Heart left ventricle (tissue), 16 donors: Measurements from ENCODE around the gene FBXW4. TPM values are rescaled to one million over a fixed set of nuclear protein-coding genes. Genes with fewer than 3 reads are reported as not detected.

ENCODE experiments used
- ATAC-seq, 4 donors: fragments of 200-7000 bp; cut with Tn5 transposase; one replicate each; pipeline ENCODE4 v1.9.1; 2020 to 2022; ENCODE audit warnings: moderate library complexity in 4 of 4, mild to moderate bottlenecking in 3 of 4, moderate number of reproducible peaks in 1 of 4
- DNase-seq, 5 donors: peaks; one replicate each; pipeline ENCODE4 v3.0.0-alpha.2; 2020
- H3K27ac ChIP-seq, 12 donors: fragments of 200-600 bp; sonication (generic) in 4 of 12; one replicate each; pipeline versions ENCODE4 v1.5.0 to v1.8.0; 2016 to 2022; ENCODE audit warnings: mild to moderate bottlenecking in 2 of 12
- H3K27me3 ChIP-seq, 9 donors: fragments of 200-600 bp; sonication (generic) in 2 of 9; one replicate each; pipeline versions ENCODE4 v1.5.1 to v1.8.0; 2016 to 2022; ENCODE audit warnings: mild to moderate bottlenecking in 3 of 9
- H3K36me3 ChIP-seq, 9 donors: fragments of 200-600 bp; sonication (generic) in 2 of 9; one replicate each; pipeline versions ENCODE4 v1.5.0 to v1.8.0; 2018 to 2022; ENCODE audit warnings: mild to moderate bottlenecking in 2 of 9
- H3K4me1 ChIP-seq, 12 donors: fragments of 200-600 bp; sonication (generic) in 4 of 12; one replicate each; pipeline versions ENCODE4 v1.5.0 to v1.8.0; 2016 to 2022; ENCODE audit warnings: mild to moderate bottlenecking in 3 of 12
- H3K4me3 ChIP-seq, 12 donors: fragments of 200-600 bp; sonication (generic) in 4 of 12; one replicate each; pipeline versions ENCODE4 v1.5.0 to v1.8.0; 2017 to 2022; ENCODE audit warnings: mild to moderate bottlenecking in 9 of 12, moderate library complexity in 4 of 12
- H3K9me3 ChIP-seq, 12 donors: fragments of 200-600 bp; sonication (generic) in 4 of 12; one replicate each; pipeline versions ENCODE4 v1.5.0 to v1.8.0; 2016 to 2022; ENCODE audit warnings: mild to moderate bottlenecking in 1 of 12
- CTCF ChIP-seq, 12 donors: fragments of 200-600 bp; sonication (generic) in 4 of 12; IDR thresholded peaks; one replicate each; pipeline versions ENCODE4 v1.5.0 to v1.8.0; 2018 to 2022; ENCODE audit warnings: antibody characterized with exemption in 12 of 12, mild to moderate bottlenecking in 5 of 12
- POLR2A ChIP-seq, 2 donors: fragments of 450-650 bp; IDR thresholded peaks; one replicate each; pipeline ENCODE4 v1.6.1; 2017; ENCODE audit warnings: antibody characterized with exemption in 2 of 2, mild to moderate bottlenecking in 2 of 2, moderate library complexity in 2 of 2
- WGBS, 4 donors: extraction: QIAGEN DNeasy Blood & Tissue Kit in 2 of 4; methylation state at CpG; one replicate each; pipeline versions ENCODE4 v1.1.5 to v1.1.7; 2013 to 2018; 5-methylcytosine and 5-hydroxymethylcytosine counted together
- intact Hi-C, 10 donors: fragments of 100-400 bp; cut with DNase I; formaldehyde crosslinking; loops; one replicate each; pipeline versions ENCODE4 v1.11.1 to v1.14.2; 2022
- polyA plus RNA-seq, 2 donors: library from polyadenylated mRNA; stranded (reverse); fragments of 200-250 nt; gene quantifications; one replicate each; pipeline ENCODE4 v1.2.3, GENCODE V29; 2013
- total RNA-seq, 9 donors: library from RNA; depleted of rRNA in 2 of 9; stranded (reverse); fragments of >200 nt in 2 of 9; fragmentation: NEBNext Ultra II Directional in 3 of 9; extraction: Animal tissue kit (Norgen Biotek cat#: 25700) in 3 of 9; gene quantifications; one replicate each; pipeline versions ENCODE4 v1.1.0 to v1.2.4, GENCODE V29; 2016 to 2023
- donor health status: ischemic (EF 13 %, LVEDD 7.1; RV severe dilation, severe dysfunction).
- donor health status: healthy with polysubstance abuse.
- donor health status: DM: no; HTN: yes; CAD: no.
- donor health status: DM: no; HTN: no; CAD: no.
- donor health status: ischemic (EF 25% LVEDD 6.9; RV normal size, moderate dysfunction).
- donor health status: ischemic (EF 25% LVEDD 5.7; RV mildly dilated, moderate dysfunction).
- donor health status: healthy.
- donor health status: DM: yes; HTN: yes; CAD: no.
- donor health status: ischemic (EF 35%, LVEDD 5.7; RV mildly dilated, moderate dysfunction).
- donor health status: nonischemic (EF 11% LVEDD 7.7; RV severe dilation, severe dysfunction).
- donor health status: DM: yes; HTN: yes; CAD: no.
- donor health status: PGD.
- donor health status: ischemic (EF 29% LVEDD 5.4; RV normal size, mild dysfunction).
- donor health status: nonischemic (EF 23%, LVEDD 6.1; RV moderate dilation, normal function).

The FBXW4 gene
- total and polyA plus RNA-seq, 11 donors: 35.8 to 116 (median 80.9) TPM

- H3K27ac ChIP-seq: no peak overlapping the region
- no peak for ATAC-seq
- no peaks in the 10 kb centered on the region for H3K27me3 ChIP-seq
- H3K36me3 ChIP-seq: peaks cover 0 to 57% (median 45%) of the 10 kb centered on the region in 9 donors
- peaks cover 0 to 10% (median 0%) of the 10 kb centered on the region in 12 donors for H3K9me3 ChIP-seq
- intact Hi-C loops: no loop called here
- TF ChIP-seq CTCF (IDR thresholded peaks at IDR 0.05): no peak
- TF ChIP-seq POLR2A (IDR thresholded peaks at IDR 0.05): no peak
- H3K4me1 ChIP-seq: peaks cover 0 to 21% (median 7%) of the 10 kb centered on the region in 12 donors
- H3K4me3 ChIP-seq: no peak overlapping the region
- no peak for DNase-seq
Observed at GRCh38 chr10:101676565-101676964, 18.4 kb downstream of the FBXW4 start.

- TF ChIP-seq POLR2A (IDR thresholded peaks at IDR 0.05): no peak
- no peak for TF ChIP-seq CTCF (IDR thresholded peaks at IDR 0.05)
- H3K4me3 ChIP-seq: no peak overlapping the region
- peaks cover 0 to 20% (median 6%) of the 10 kb centered on the region in 12 donors for H3K4me1 ChIP-seq
- no peak overlapping the region for H3K27ac ChIP-seq
- peaks cover 0 to 72% (median 60%) of the 10 kb centered on the region in 9 donors for H3K36me3 ChIP-seq
- WGBS, 4 donors: 96 to 100% (median 97%) methylated on average over 2 of the region's 2 CpGs
- DNase-seq (no peak), ATAC-seq (no peak)
- intact Hi-C loops: no loop called here
- no peaks in the 10 kb centered on the region for H3K27me3 ChIP-seq
- H3K9me3 ChIP-seq: peaks cover 0 to 10% (median 0%) of the 10 kb centered on the region in 12 donors
Observed at GRCh38 chr10:101675115-101675514, 19.9 kb downstream of the FBXW4 start.

- peak; percentile 84 to 95 (median 93) for ATAC-seq
- TF ChIP-seq CTCF (IDR thresholded peaks at IDR 0.05) (no peak), POLR2A (IDR thresholded peaks at IDR 0.05) (no peak)
- 52 to 61% (median 54%) methylated on average over 6 of the region's 6 CpGs for WGBS, 4 donors
Observed at GRCh38 chr10:101672536-101672935, 22.4 kb downstream of the FBXW4 start.

GRCh38 chr10:101671453-101671852 is 23.5 kb downstream of the FBXW4 start:
- Histone ChIP-seq H3K4me1 (peaks cover 0 to 24% (median 7%) of the 10 kb centered on the region in 12 donors), H3K9me3 (peaks cover 0 to 8% (median 0%) of the 10 kb centered on the region in 12 donors), H3K27me3 (no peaks in the 10 kb centered on the region), H3K27ac (no peak overlapping the region), H3K4me3 (no peak overlapping the region), H3K36me3 (peaks cover 0 to 96% (median 93%) of the 10 kb centered on the region in 9 donors)
- DNase-seq: no peak
- ATAC-seq: no peak
- intact Hi-C loops: no loop called here
- WGBS, 4 donors: 93 to 100% (median 98%) methylated on average over 1 of the region's 1 CpG
- TF ChIP-seq POLR2A (IDR thresholded peaks at IDR 0.05) (no peak), CTCF (IDR thresholded peaks at IDR 0.05) (no peak)

More at GRCh38 chr10:101672536-101672935, 22.4 kb downstream of the FBXW4 start:
- intact Hi-C loops: no loop called here
- DNase-seq: peak; percentile 59 to 83 (median 76)
- Histone ChIP-seq H3K27me3 (no peaks in the 10 kb centered on the region), H3K27ac (no peak overlapping the region), H3K4me1 (peaks cover 0 to 23% (median 7%) of the 10 kb centered on the region in 12 donors), H3K36me3 (peaks cover 0 to 98% (median 84%) of the 10 kb centered on the region in 9 donors), H3K9me3 (peaks cover 0 to 10% (median 0%) of the 10 kb centered on the region in 12 donors), H3K4me3 (no peak overlapping the region)
